ENCODE results near the gene CEP78.
A peak's percentile ranks its signal among the peaks of the same experiment; 100 is the strongest.

The CEP78 gene

GRCh38 chr9:78291240-78291925, 55.5 kb downstream of the CEP78 start:
- DNase-seq: no peak

- DNase-seq: no peak
Observed at GRCh38 chr9:78292026-78292425, 56.2 kb downstream of the CEP78 start.

GRCh38 chr9:78292716-78293497, 57.0 kb downstream of the CEP78 start:
- DNase-seq: no peak

- no peak for DNase-seq
Observed at GRCh38 chr9:78294290-78295176, 58.7 kb downstream of the CEP78 start.

- DNase-seq: no peak
Observed at GRCh38 chr9:78295177-78295575, 59.3 kb downstream of the CEP78 start.

- no peak for DNase-seq
Observed at GRCh38 chr9:78295731-78296130, 59.9 kb downstream of the CEP78 start.

GRCh38 chr9:78296201-78296892, 60.5 kb downstream of the CEP78 start:
- no peak for DNase-seq

GRCh38 chr9:78296893-78297671, 61.2 kb downstream of the CEP78 start, which contains the start of gene PSAT1:
Gene PSAT1, plus strand, starts transcription at chr9:78297125. Its CDS starts 86 bp downstream, at chr9:78297211.
- peak; percentile 70 for DNase-seq

- no peak for DNase-seq
Observed at GRCh38 chr9:78297672-78297961, 61.7 kb downstream of the CEP78 start.

GRCh38 chr9:78298046-78298765, 62.3 kb downstream of the CEP78 start:
- DNase-seq: no peak

- no peak for DNase-seq
Observed at GRCh38 chr9:78300209-78300608, 64.3 kb downstream of the CEP78 start.

- DNase-seq: no peak
Observed at GRCh38 chr9:78301466-78301865, 65.6 kb downstream of the CEP78 start.

- DNase-seq: no peak
Observed at GRCh38 chr9:78303377-78304062, 67.6 kb downstream of the CEP78 start.

GRCh38 chr9:78304357-78304756, 68.5 kb downstream of the CEP78 start:
- DNase-seq: no peak

GRCh38 chr9:78306222-78307076, 70.6 kb downstream of the CEP78 start:
- no peak for DNase-seq

GRCh38 chr9:78307360-78307759, 71.5 kb downstream of the CEP78 start:
- no peak for DNase-seq

GRCh38 chr9:78309066-78309465, 73.2 kb downstream of the CEP78 start:
- DNase-seq: no peak

GRCh38 chr9:78311075-78311474, 75.2 kb downstream of the CEP78 start:
- no peak for DNase-seq

- DNase-seq: no peak
Observed at GRCh38 chr9:78311886-78312524, 76.1 kb downstream of the CEP78 start.
